Activated T-helper 17 cell treated with anti-CD3 and anti-CD28 coated beads, Interleukin-2, amount 50 U/mL, for 72 hours (primary cell): ENCODE measurements around the gene SLC35D1. TPM values are rescaled to one million over a fixed set of nuclear protein-coding genes. Genes with fewer than 3 reads are reported as not detected.
A peak's percentile ranks its signal among the peaks of the same experiment; 100 is the strongest.
"Not testable (repeated sequence)": the region's sequence is repeated elsewhere in the genome, so short reads cannot be mapped to it uniquely, and the experiment has no call there.

Experiments
- ATAC-seq: fragments of 150-1000 bp; cut with Tn5 transposase; replicated peaks from 2 replicates; pipeline ENCODE4 v1.10.0; 2021; ENCODE audit warnings: mild to moderate bottlenecking, moderate library complexity
- H3K27ac Mint-ChIP-seq: one replicate; pipeline ENCODE4 v1.8.0; 2022; ENCODE audit warnings: mixed read lengths
- H3K27me3 Mint-ChIP-seq: one replicate; pipeline ENCODE4 v1.8.0; 2022; ENCODE audit warnings: mixed read lengths
- H3K36me3 Mint-ChIP-seq: one replicate; pipeline ENCODE4 v1.8.0; 2022; ENCODE audit warnings: low read depth, mild to moderate bottlenecking, mixed read lengths
- H3K4me1 Mint-ChIP-seq: one replicate; pipeline ENCODE4 v1.8.0; 2022; ENCODE audit warnings: mixed read lengths
- H3K4me3 Mint-ChIP-seq: one replicate; pipeline ENCODE4 v1.8.0; 2022; ENCODE audit warnings: mild to moderate bottlenecking, mixed read lengths
- H3K9me3 Mint-ChIP-seq: one replicate; pipeline ENCODE4 v1.8.0; 2022; ENCODE audit warnings: mixed read lengths
- total RNA-seq, 2 donors: library from RNA; stranded (reverse); gene quantifications; one replicate each; pipeline ENCODE4 v1.2.3, GENCODE V29; 2022

Gene SLC35D1
- total RNA-seq, 2 donors from 2014 or later, result 10.3 to 16.2 TPM

- peaks cover 6% of the 10 kb centered on the region for H3K4me1 Mint-ChIP-seq
- H3K36me3 Mint-ChIP-seq, result peaks cover 93% of the 10 kb centered on the region
- H3K27me3 Mint-ChIP-seq, result no peaks in the 10 kb centered on the region
- H3K27ac Mint-ChIP-seq, result no peak overlapping the region
- ATAC-seq, result no peak
- no peaks in the 10 kb centered on the region for H3K9me3 Mint-ChIP-seq
- no peak overlapping the region for H3K4me3 Mint-ChIP-seq
Measured at GRCh38 chr1:66985835-66986234, 68.1 kb downstream of the SLC35D1 start.

GRCh38 chr1:66984491-66984890 lies 69.5 kb downstream of the SLC35D1 start:
- peak; percentile 43 for ATAC-seq
- peaks cover 98% of the 10 kb centered on the region for H3K36me3 Mint-ChIP-seq
- H3K27me3 Mint-ChIP-seq, result no peaks in the 10 kb centered on the region

DNA sequence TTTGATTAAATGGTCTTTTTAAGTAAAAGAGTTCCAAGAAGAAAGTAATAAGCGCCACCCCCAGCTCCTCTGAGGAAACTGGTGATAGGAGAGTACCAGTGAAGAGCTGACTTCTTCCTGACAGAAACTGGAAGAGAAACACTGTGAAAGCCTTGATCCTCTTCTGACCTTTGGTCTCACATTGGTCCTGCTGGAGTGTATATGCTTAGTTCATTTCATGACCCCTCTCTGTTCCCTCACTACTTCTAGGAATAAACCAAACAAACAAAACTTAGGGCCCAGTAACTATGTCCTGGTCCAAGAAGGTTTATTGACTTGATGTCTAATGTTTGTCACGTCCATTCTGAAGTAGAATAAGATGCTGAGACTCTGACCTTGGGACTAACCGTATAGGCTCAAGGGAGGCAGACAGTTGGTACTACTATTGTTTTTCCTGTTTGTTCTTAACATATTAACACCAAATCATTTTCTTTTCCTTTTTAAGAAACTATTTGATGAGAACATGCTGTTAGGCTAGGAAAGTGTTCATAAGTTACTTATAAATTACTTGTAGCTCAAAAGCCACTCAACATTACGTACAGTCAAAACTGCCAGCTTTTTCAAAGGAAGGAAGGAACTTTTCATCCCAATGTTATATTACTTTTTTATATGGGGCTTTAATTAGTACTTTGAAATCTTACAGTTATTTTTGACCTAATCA lies 71.2 kb downstream of the SLC35D1 start:
- no peak for ATAC-seq
- H3K27me3 Mint-ChIP-seq, result no peaks in the 10 kb centered on the region
- no peaks in the 10 kb centered on the region for H3K9me3 Mint-ChIP-seq
- no peak overlapping the region for H3K4me3 Mint-ChIP-seq
- H3K27ac Mint-ChIP-seq, result peak overlapping the region; percentile 58
- H3K4me1 Mint-ChIP-seq, result peaks cover 6% of the 10 kb centered on the region
- H3K36me3 Mint-ChIP-seq, result peaks cover 99% of the 10 kb centered on the region

More at GRCh38 chr1:66984491-66984890, 69.5 kb downstream of the SLC35D1 start:
- peak overlapping the region; percentile 70 for H3K27ac Mint-ChIP-seq
- H3K4me3 Mint-ChIP-seq, result peak overlapping the region; percentile 38
- no peaks in the 10 kb centered on the region for H3K9me3 Mint-ChIP-seq
- H3K4me1 Mint-ChIP-seq, result peaks cover 6% of the 10 kb centered on the region

GRCh38 chr1:66981679-66982078 lies 72.3 kb downstream of the SLC35D1 start:
- Mint-ChIP-seq H3K4me3 (peak overlapping the region; percentile 52), H3K27ac (peak overlapping the region; percentile 58), H3K4me1 (peaks cover 6% of the 10 kb centered on the region), H3K36me3 (peaks cover 99% of the 10 kb centered on the region), H3K9me3 (no peaks in the 10 kb centered on the region), H3K27me3 (no peaks in the 10 kb centered on the region)
- no peak for ATAC-seq

DNA sequence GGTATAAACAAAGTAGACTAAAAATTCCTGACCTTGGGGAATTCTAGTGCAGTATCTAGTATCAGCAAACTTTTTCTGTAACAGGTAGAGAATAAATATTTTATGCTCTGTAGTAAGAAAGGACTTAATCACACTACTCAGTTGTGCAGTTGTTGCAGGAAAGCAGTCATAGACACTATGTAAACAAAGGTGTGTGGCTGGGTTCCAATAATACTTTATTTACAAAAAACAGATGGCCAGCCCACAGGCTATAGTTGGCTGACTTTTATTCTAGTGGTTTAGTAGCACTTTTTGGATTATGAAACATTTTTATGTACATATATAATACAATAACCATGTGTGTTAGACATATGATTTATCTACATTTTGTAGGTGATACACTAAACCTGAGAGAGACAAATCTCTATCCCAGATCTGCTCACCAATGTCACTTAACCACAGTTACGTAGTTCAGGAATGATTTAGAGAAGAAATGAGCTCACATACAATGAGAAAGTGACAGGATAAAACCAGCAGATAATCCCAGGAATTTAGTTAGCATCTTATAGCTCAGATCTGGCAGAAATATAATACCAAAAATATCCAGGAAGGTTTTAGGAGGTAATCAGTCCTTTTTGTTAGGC lies 73.1 kb downstream of the SLC35D1 start:
- Mint-ChIP-seq H3K36me3 (peaks cover 99% of the 10 kb centered on the region), H3K4me3 (peak overlapping the region; percentile 52), H3K27ac (peak overlapping the region; percentile 58), H3K9me3 (no peaks in the 10 kb centered on the region), H3K4me1 (peaks cover 6% of the 10 kb centered on the region), H3K27me3 (no peaks in the 10 kb centered on the region)
- ATAC-seq, result peak; percentile 75

GRCh38 chr1:66979621-66980020 lies 74.3 kb downstream of the SLC35D1 start:
- H3K4me1 Mint-ChIP-seq, H3K4me3 Mint-ChIP-seq, ATAC-seq, H3K27ac Mint-ChIP-seq, H3K9me3 Mint-ChIP-seq, H3K27me3 Mint-ChIP-seq: not testable (repeated sequence)
- peaks cover 99% of the 10 kb centered on the region for H3K36me3 Mint-ChIP-seq

GRCh38 chr1:66978201-66978600 lies 75.7 kb downstream of the SLC35D1 start:
- no peaks in the 10 kb centered on the region for H3K9me3 Mint-ChIP-seq
- peak overlapping the region; percentile 4 for H3K27ac Mint-ChIP-seq
- ATAC-seq, result no peak
- no peak overlapping the region for H3K4me3 Mint-ChIP-seq
- no peaks in the 10 kb centered on the region for H3K4me1 Mint-ChIP-seq
- peaks cover 95% of the 10 kb centered on the region for H3K36me3 Mint-ChIP-seq
- H3K27me3 Mint-ChIP-seq, result no peaks in the 10 kb centered on the region

DNA sequence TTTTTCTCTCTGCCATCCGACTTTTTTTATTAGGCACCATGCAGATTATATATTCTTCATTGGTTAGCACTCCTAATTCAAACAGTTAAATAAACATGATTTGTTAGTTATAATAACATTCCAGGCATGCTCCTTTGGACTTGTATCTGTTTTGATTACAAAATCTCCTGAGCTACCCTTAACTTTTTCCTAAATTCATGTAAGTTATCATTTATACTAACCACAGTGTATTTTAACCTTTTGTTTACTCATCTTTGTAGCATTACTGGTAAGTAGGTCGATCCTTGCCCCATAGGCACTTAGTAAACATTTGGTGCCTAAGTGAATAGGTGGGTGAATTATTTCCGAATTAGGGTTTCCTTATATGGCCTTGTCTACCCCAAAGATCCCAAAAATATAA lies 85.4 kb downstream of the SLC35D1 start:
- no peaks in the 10 kb centered on the region for H3K27me3 Mint-ChIP-seq
- H3K4me3 Mint-ChIP-seq, result no peak overlapping the region
- no peak for ATAC-seq
- peak overlapping the region; percentile 52 for H3K27ac Mint-ChIP-seq
- peaks cover 18% of the 10 kb centered on the region for H3K4me1 Mint-ChIP-seq
- H3K9me3 Mint-ChIP-seq, result peaks cover 3% of the 10 kb centered on the region
- H3K36me3 Mint-ChIP-seq, result peaks cover 97% of the 10 kb centered on the region

DNA sequence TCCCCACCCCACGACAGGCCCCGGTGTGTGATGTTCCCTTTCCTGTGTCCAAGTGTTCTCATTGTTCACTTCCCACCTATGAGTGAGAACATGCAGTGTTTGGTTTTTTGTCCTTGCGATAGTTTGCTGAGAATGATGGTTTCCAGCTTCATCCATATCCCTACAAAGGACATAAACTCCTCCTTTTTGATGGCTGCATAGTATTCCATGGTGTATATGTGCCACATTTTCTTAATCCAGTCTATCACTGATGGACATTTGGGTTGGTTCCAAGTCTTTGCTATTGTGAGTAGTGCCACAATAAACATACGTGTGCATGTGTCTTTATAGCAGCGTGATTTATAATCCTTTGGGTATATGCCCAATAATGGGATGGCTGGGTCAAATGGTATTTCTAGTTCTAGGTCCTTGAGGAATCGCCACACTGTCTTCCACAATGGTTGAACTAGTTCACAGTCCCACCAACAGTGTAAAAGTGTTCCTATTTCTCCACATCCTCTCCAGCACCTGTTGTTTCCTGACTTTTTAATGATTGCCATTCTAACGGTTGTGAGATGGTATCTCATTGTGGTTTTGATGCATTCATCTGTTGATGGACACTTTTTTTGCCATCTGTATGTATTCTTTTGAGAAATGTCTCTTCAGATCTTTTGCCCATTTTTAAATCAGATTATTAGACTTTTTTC lies 87.6 kb downstream of the SLC35D1 start:
- not testable (repeated sequence) for H3K27me3 Mint-ChIP-seq, H3K4me3 Mint-ChIP-seq, H3K27ac Mint-ChIP-seq, ATAC-seq, H3K9me3 Mint-ChIP-seq
- peaks cover 100% of the 10 kb centered on the region for H3K36me3 Mint-ChIP-seq
- H3K4me1 Mint-ChIP-seq, result peaks cover 18% of the 10 kb centered on the region

- H3K36me3 Mint-ChIP-seq, result peaks cover 100% of the 10 kb centered on the region
- peaks cover 22% of the 10 kb centered on the region for H3K4me1 Mint-ChIP-seq
- ATAC-seq, result no peak
- no peak overlapping the region for H3K27ac Mint-ChIP-seq
- no peaks in the 10 kb centered on the region for H3K9me3 Mint-ChIP-seq
- no peaks in the 10 kb centered on the region for H3K27me3 Mint-ChIP-seq
- no peak overlapping the region for H3K4me3 Mint-ChIP-seq
Measured at GRCh38 chr1:66957938-66958337, 96.0 kb downstream of the SLC35D1 start.

- Mint-ChIP-seq H3K27ac (peak overlapping the region; percentile 45), H3K27me3 (no peaks in the 10 kb centered on the region), H3K4me1 (peaks cover 25% of the 10 kb centered on the region), H3K36me3 (peaks cover 100% of the 10 kb centered on the region), H3K4me3 (peak overlapping the region; percentile 11), H3K9me3 (no peaks in the 10 kb centered on the region)
- peak; percentile 66 for ATAC-seq
Measured at GRCh38 chr1:66954208-66954607, 99.7 kb downstream of the SLC35D1 start.

- no peak overlapping the region for H3K27ac Mint-ChIP-seq
- peaks cover 31% of the 10 kb centered on the region for H3K4me1 Mint-ChIP-seq
- H3K4me3 Mint-ChIP-seq, result no peak overlapping the region
- H3K9me3 Mint-ChIP-seq, result no peaks in the 10 kb centered on the region
- H3K27me3 Mint-ChIP-seq, result no peaks in the 10 kb centered on the region
- peaks cover 100% of the 10 kb centered on the region for H3K36me3 Mint-ChIP-seq
- ATAC-seq, result no peak
Measured at GRCh38 chr1:66951513-66951912, 102.4 kb downstream of the SLC35D1 start.
